ENCODE results near the gene BTBD19.
"Not testable (repeated sequence)": the region's sequence is repeated elsewhere in the genome, so short reads cannot be mapped to it uniquely, and the experiment has no call there.

The BTBD19 gene

DNA sequence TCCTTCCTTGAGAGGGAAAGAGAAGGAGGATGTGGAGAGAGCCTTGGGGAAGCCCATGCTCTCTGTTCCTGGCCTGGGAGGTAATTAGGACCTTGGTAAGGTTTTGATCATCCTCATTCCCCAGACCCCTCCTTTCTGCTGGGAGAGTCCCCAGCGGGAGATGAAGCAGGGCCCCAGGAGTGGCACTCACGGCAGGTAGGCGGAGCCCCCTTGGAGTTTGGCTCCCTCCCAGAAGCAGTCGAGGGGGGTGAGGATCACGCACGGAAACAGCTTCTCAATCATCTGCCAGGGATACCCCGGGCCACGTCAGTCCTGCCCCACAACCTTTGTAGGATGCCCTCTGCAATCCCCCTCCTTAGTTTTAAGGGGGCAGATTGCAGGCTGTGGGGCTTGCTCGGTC lies 23.2 kb downstream of the BTBD19 start:
- in situ Hi-C loops (cut with MboI; ENCODE audit: low pct_unique_long_range_greater_than_20kb, low sequenced_read_pairs, unreplicated experiment): loop anchor here (25.0 kb wide), 1 partner anchor 481 kb away; no protein-coding TSS in a partner anchor
- no peak for TF ChIP-seq CTCF (IDR thresholded peaks at IDR 0.05; ENCODE audit: extremely low read depth, insufficient read depth, missing control alignments)
- no peak for DNase-seq (ENCODE audit: low spot score)

- no peak for DNase-seq (ENCODE audit: low spot score)
- in situ Hi-C loops (cut with MboI; ENCODE audit: low pct_unique_long_range_greater_than_20kb, low sequenced_read_pairs, unreplicated experiment): loop anchor here (25.0 kb wide), 1 partner anchor 480 kb away; no protein-coding TSS in a partner anchor
- TF ChIP-seq CTCF (IDR thresholded peaks at IDR 0.05; ENCODE audit: extremely low read depth, insufficient read depth, missing control alignments): no peak
Measured at GRCh38 chr1:44832056-44832705, 23.9 kb downstream of the BTBD19 start.

GRCh38 chr1:44834328-44834727 lies 26.0 kb downstream of the BTBD19 start:
- no peak for TF ChIP-seq CTCF (IDR thresholded peaks at IDR 0.05; ENCODE audit: extremely low read depth, insufficient read depth, missing control alignments)
- DNase-seq (ENCODE audit: low spot score): no peak
- in situ Hi-C loops (cut with MboI; ENCODE audit: low pct_unique_long_range_greater_than_20kb, low sequenced_read_pairs, unreplicated experiment): loop anchor here (25.0 kb wide), 1 partner anchor 478 kb away; no protein-coding TSS in a partner anchor

- peak; percentile 84 for TF ChIP-seq CTCF (IDR thresholded peaks at IDR 0.05; ENCODE audit: extremely low read depth, insufficient read depth, missing control alignments)
- in situ Hi-C loops (cut with MboI; ENCODE audit: low pct_unique_long_range_greater_than_20kb, low sequenced_read_pairs, unreplicated experiment): loop anchor here (25.0 kb wide), 1 partner anchor 476 kb away; no protein-coding TSS in a partner anchor
- peak; percentile 86 for DNase-seq (ENCODE audit: low spot score)
Measured at GRCh38 chr1:44835738-44836675, 27.7 kb downstream of the BTBD19 start.

GRCh38 chr1:44838294-44838693 lies 30.0 kb downstream of the BTBD19 start:
- in situ Hi-C loops (cut with MboI; ENCODE audit: low pct_unique_long_range_greater_than_20kb, low sequenced_read_pairs, unreplicated experiment): loop anchor here (25.0 kb wide), 1 partner anchor 474 kb away; no protein-coding TSS in a partner anchor
- not testable (repeated sequence) for DNase-seq (ENCODE audit: low spot score)

DNA sequence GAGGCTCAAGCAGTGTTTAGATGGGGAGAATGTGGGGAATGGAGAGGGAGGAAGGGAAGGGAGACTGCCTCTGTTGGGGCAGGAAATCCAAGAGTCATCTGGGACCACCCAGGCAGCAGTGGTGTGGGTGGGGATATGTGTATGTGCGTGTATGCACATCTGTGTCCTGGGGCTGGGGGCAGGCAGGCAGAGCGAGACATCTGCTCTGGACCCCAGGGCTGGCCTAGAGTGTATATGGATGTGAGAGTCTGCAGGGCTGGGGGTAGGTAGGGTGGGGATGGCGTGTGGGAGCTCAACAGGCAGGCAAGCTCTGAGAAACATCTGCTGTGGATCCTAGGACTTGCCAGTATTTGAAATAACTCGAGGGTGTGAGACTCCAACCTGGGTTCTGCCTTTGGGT lies 31.3 kb downstream of the BTBD19 start:
- no peak for DNase-seq (ENCODE audit: low spot score)
- no peak for TF ChIP-seq CTCF (IDR thresholded peaks at IDR 0.05; ENCODE audit: extremely low read depth, insufficient read depth, missing control alignments)
- in situ Hi-C loops (cut with MboI; ENCODE audit: low pct_unique_long_range_greater_than_20kb, low sequenced_read_pairs, unreplicated experiment): loop anchor here (25.0 kb wide), 1 partner anchor 473 kb away; no protein-coding TSS in a partner anchor

All from GM13977 (cell line).